ENCODE results near the gene SRPX2. TPM values are rescaled to one million over a fixed set of nuclear protein-coding genes. Genes with fewer than 3 reads are reported as not detected.

SRPX2 gene
- total RNA-seq, result 36.7 TPM

GRCh38 chrX:100643956-100644860 lies at the start of gene SRPX2:
SRPX2 (plus strand) TSS chrX:100644199; CDS start chrX:100646323, 2,124 bp downstream.
- DNase-seq (ENCODE audit: low spot score) (peak; percentile 69), ATAC-seq (peak; percentile 89)
- intact Hi-C loops (cut with DNase I), result no loop called here

- ATAC-seq, result no peak
- DNase-seq (ENCODE audit: low spot score), result no peak
- intact Hi-C loops (cut with DNase I), result no loop called here
Observed at GRCh38 chrX:100596601-100597000, 47.4 kb upstream of the SRPX2 start.

GRCh38 chrX:100599456-100599855 lies 44.5 kb upstream of the SRPX2 start:
- intact Hi-C loops (cut with DNase I), result no loop called here
- DNase-seq (ENCODE audit: low spot score) (no peak), ATAC-seq (no peak)

GRCh38 chrX:100600340-100600739 lies 43.7 kb upstream of the SRPX2 start:
- intact Hi-C loops (cut with DNase I), result no loop called here
- ATAC-seq, result no peak
- no peak for DNase-seq (ENCODE audit: low spot score)

GRCh38 chrX:100600758-100601157 lies 43.2 kb upstream of the SRPX2 start:
- intact Hi-C loops (cut with DNase I), result no loop called here
- no peak for ATAC-seq
- no peak for DNase-seq (ENCODE audit: low spot score)

GRCh38 chrX:100606753-100607152 lies 37.2 kb upstream of the SRPX2 start:
- ATAC-seq (no peak), DNase-seq (ENCODE audit: low spot score) (no peak)
- intact Hi-C loops (cut with DNase I), result no loop called here

- no peak for DNase-seq (ENCODE audit: low spot score)
- peak; percentile 61 for ATAC-seq
- intact Hi-C loops (cut with DNase I), result no loop called here
Observed at GRCh38 chrX:100609591-100609990, 34.4 kb upstream of the SRPX2 start.

- DNase-seq (ENCODE audit: low spot score), result no peak
- no peak for ATAC-seq
- intact Hi-C loops (cut with DNase I), result no loop called here
Observed at GRCh38 chrX:100611951-100612350, 32.0 kb upstream of the SRPX2 start.

- intact Hi-C loops (cut with DNase I), result no loop called here
- ATAC-seq, result no peak
- DNase-seq (ENCODE audit: low spot score), result no peak
Observed at GRCh38 chrX:100615005-100615404, 29.0 kb upstream of the SRPX2 start.

GRCh38 chrX:100623001-100623400 lies 21.0 kb upstream of the SRPX2 start:
- ATAC-seq (peak; percentile 80), DNase-seq (ENCODE audit: low spot score) (no peak)
- intact Hi-C loops (cut with DNase I), result no loop called here

GRCh38 chrX:100625985-100626491 lies 18.0 kb upstream of the SRPX2 start:
- ATAC-seq (no peak), DNase-seq (ENCODE audit: low spot score) (no peak)
- intact Hi-C loops (cut with DNase I), result no loop called here

- DNase-seq (ENCODE audit: low spot score), result no peak
- intact Hi-C loops (cut with DNase I), result no loop called here
- ATAC-seq, result no peak
Observed at GRCh38 chrX:100635040-100635439, 9.0 kb upstream of the SRPX2 start.

- intact Hi-C loops (cut with DNase I), result no loop called here
Observed at GRCh38 chrX:100635989-100636320, 8.0 kb upstream of the SRPX2 start.

GRCh38 chrX:100636321-100636991 lies 7.5 kb upstream of the SRPX2 start, which contains the start of gene TSPAN6:
TSPAN6 (minus strand) TSS chrX:100636806; CDS start chrX:100636694, 112 bp downstream.
- peak; percentile 98 for ATAC-seq
- intact Hi-C loops (cut with DNase I), result no loop called here
- DNase-seq (ENCODE audit: low spot score), result peak; percentile 88

More at GRCh38 chrX:100635989-100636320, 8.0 kb upstream of the SRPX2 start:
- ATAC-seq, result no peak
- no peak for DNase-seq (ENCODE audit: low spot score)

- no peak for ATAC-seq
- intact Hi-C loops (cut with DNase I), result no loop called here
- no peak for DNase-seq (ENCODE audit: low spot score)
Observed at GRCh38 chrX:100642290-100642689, 1.7 kb upstream of the SRPX2 start.

GRCh38 chrX:100643212-100643611 lies 787 bp upstream of the SRPX2 start:
- intact Hi-C loops (cut with DNase I), result no loop called here
- ATAC-seq (no peak), DNase-seq (ENCODE audit: low spot score) (no peak)

GRCh38 chrX:100645106-100645505 lies 1.1 kb downstream of the SRPX2 start:
- ATAC-seq (no peak), DNase-seq (ENCODE audit: low spot score) (no peak)
- intact Hi-C loops (cut with DNase I), result no loop called here

- DNase-seq (ENCODE audit: low spot score) (no peak), ATAC-seq (peak; percentile 31)
- intact Hi-C loops (cut with DNase I), result no loop called here
Observed at GRCh38 chrX:100647095-100647494, 3.1 kb downstream of the SRPX2 start.

GRCh38 chrX:100647739-100648138 lies 3.7 kb downstream of the SRPX2 start:
- ATAC-seq (no peak), DNase-seq (ENCODE audit: low spot score) (no peak)
- intact Hi-C loops (cut with DNase I), result no loop called here

Data from sciatic nerve (tissue), 2 donors.